ENCODE measurements around the gene ZFAND3.

ZFAND3 gene

GRCh38 chr6:37818536-37819176 is 871 bp upstream of the ZFAND3 start:
- H3F3A ChIP-seq (ENCODE audit: insufficient read depth, low read length), result no peaks in the 10 kb centered on the region
- H3K4me1 ChIP-seq (ENCODE audit: insufficient read depth, low read length, severe bottlenecking), result peaks cover 23% of the 10 kb centered on the region
- H3K27me3 ChIP-seq (ENCODE audit: insufficient read depth, low read length), result no peaks in the 10 kb centered on the region
- no peaks in the 10 kb centered on the region for H3K36me3 ChIP-seq (ENCODE audit: insufficient read depth, low read length)
- H3K9me3 ChIP-seq (ENCODE audit: low read length), result no peaks in the 10 kb centered on the region
- H4K20me1 ChIP-seq (ENCODE audit: insufficient read depth, low read length), result no peaks in the 10 kb centered on the region
- H3K9me2 ChIP-seq (ENCODE audit: low read depth, low read length), result no peaks in the 10 kb centered on the region
- peak overlapping the region; percentile 89 for H3K9ac ChIP-seq (ENCODE audit: low read length)
- peak overlapping the region; percentile 91 for H3K4me2 ChIP-seq (ENCODE audit: low read length)
- peak overlapping the region; percentile 86 for H3K4me3 ChIP-seq (ENCODE audit: low read depth, low read length, poor library complexity, severe bottlenecking)
- peak overlapping the region; percentile 59 for H3K27ac ChIP-seq (ENCODE audit: low read depth, low read length, poor library complexity, severe bottlenecking)
- peak overlapping the region; percentile 61 for H2AFZ ChIP-seq (ENCODE audit: low read length)
- H3K79me2 ChIP-seq (ENCODE audit: insufficient read depth, low read length), result peaks cover 8% of the 10 kb centered on the region
- no peak for TF ChIP-seq EZH2 (IDR thresholded peaks at IDR 0.05; ENCODE audit: borderline replicate concordance, low read length)
- TF ChIP-seq, protein P1, sequence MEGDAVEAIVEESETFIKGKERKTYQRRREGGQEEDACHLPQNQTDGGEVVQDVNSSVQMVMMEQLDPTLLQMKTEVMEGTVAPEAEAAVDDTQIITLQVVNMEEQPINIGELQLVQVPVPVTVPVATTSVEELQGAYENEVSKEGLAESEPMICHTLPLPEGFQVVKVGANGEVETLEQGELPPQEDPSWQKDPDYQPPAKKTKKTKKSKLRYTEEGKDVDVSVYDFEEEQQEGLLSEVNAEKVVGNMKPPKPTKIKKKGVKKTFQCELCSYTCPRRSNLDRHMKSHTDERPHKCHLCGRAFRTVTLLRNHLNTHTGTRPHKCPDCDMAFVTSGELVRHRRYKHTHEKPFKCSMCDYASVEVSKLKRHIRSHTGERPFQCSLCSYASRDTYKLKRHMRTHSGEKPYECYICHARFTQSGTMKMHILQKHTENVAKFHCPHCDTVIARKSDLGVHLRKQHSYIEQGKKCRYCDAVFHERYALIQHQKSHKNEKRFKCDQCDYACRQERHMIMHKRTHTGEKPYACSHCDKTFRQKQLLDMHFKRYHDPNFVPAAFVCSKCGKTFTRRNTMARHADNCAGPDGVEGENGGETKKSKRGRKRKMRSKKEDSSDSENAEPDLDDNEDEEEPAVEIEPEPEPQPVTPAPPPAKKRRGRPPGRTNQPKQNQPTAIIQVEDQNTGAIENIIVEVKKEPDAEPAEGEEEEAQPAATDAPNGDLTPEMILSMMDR (IDR thresholded peaks at IDR 0.05; ENCODE audit: low read length), result no peak

GRCh38 chr6:37819802-37820717 is 533 bp downstream of the ZFAND3 start:
- no peak overlapping the region for H2AFZ ChIP-seq (ENCODE audit: low read length)
- H3K27ac ChIP-seq (ENCODE audit: low read depth, low read length, poor library complexity, severe bottlenecking), result no peak overlapping the region

DNA sequence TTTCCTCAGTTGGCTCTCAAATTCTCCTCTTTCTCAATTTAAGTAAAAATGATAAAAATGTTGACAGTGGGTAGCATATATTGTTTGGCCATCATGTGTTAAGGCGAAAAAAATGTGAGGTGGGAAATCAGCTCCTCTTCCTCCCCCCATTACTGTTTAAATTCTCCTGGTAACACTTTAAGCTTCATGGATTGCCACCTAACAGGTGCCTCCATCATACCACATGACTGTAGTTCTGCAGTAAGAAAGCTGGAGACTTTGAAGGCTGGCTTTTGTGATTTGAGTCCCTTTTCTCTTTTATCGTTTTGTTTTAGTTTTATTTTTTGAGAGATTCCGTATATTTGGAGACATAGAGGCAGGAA is 1.2 kb downstream of the ZFAND3 start:
- Histone ChIP-seq H3K79me2 (ENCODE audit: insufficient read depth, low read length) (peaks cover 13% of the 10 kb centered on the region), H3K9me3 (ENCODE audit: low read length) (no peaks in the 10 kb centered on the region), H3K27me3 (ENCODE audit: insufficient read depth, low read length) (no peaks in the 10 kb centered on the region), H3K4me2 (ENCODE audit: low read length) (peak overlapping the region; percentile 96), H3K9ac (ENCODE audit: low read length) (peak overlapping the region; percentile 75), H2AFZ (ENCODE audit: low read length) (no peak overlapping the region), H4K20me1 (ENCODE audit: insufficient read depth, low read length) (no peaks in the 10 kb centered on the region; the same call in 1 of the 2 replicates), H3K9me2 (ENCODE audit: low read depth, low read length) (no peaks in the 10 kb centered on the region), H3K36me3 (ENCODE audit: insufficient read depth, low read length) (no peaks in the 10 kb centered on the region), H3K4me3 (ENCODE audit: low read depth, low read length, poor library complexity, severe bottlenecking) (peak overlapping the region; percentile 86), H3K4me1 (ENCODE audit: insufficient read depth, low read length, severe bottlenecking) (peaks cover 23% of the 10 kb centered on the region), H3K27ac (ENCODE audit: low read depth, low read length, poor library complexity, severe bottlenecking) (no peak overlapping the region), H3F3A (ENCODE audit: insufficient read depth, low read length) (no peaks in the 10 kb centered on the region; the same call in 1 of the 2 replicates)
- TF ChIP-seq, protein P1 (IDR thresholded peaks at IDR 0.05; ENCODE audit: low read length), result no peak
- no peak for TF ChIP-seq EZH2 (IDR thresholded peaks at IDR 0.05; ENCODE audit: borderline replicate concordance, low read length)

More at GRCh38 chr6:37819802-37820717, 533 bp downstream of the ZFAND3 start:
- H3K4me2 ChIP-seq (ENCODE audit: low read length), result peak overlapping the region; percentile 96
- H3K4me1 ChIP-seq (ENCODE audit: insufficient read depth, low read length, severe bottlenecking), result peaks cover 23% of the 10 kb centered on the region
- H3K9ac ChIP-seq (ENCODE audit: low read length), result peak overlapping the region; percentile 75
- H3K9me2 ChIP-seq (ENCODE audit: low read depth, low read length), result no peaks in the 10 kb centered on the region
- no peaks in the 10 kb centered on the region for H3K9me3 ChIP-seq (ENCODE audit: low read length)
- H3K4me3 ChIP-seq (ENCODE audit: low read depth, low read length, poor library complexity, severe bottlenecking), result peak overlapping the region; percentile 86
- TF ChIP-seq, protein P1 (IDR thresholded peaks at IDR 0.05; ENCODE audit: low read length), result no peak
- TF ChIP-seq EZH2 (IDR thresholded peaks at IDR 0.05; ENCODE audit: borderline replicate concordance, low read length), result no peak
- H3F3A ChIP-seq (ENCODE audit: insufficient read depth, low read length), result no peaks in the 10 kb centered on the region; the same call in 1 of the 2 replicates
- no peaks in the 10 kb centered on the region for H3K36me3 ChIP-seq (ENCODE audit: insufficient read depth, low read length)
- H3K27me3 ChIP-seq (ENCODE audit: insufficient read depth, low read length), result no peaks in the 10 kb centered on the region
- peaks cover 13% of the 10 kb centered on the region for H3K79me2 ChIP-seq (ENCODE audit: insufficient read depth, low read length)
- H4K20me1 ChIP-seq (ENCODE audit: insufficient read depth, low read length), result no peaks in the 10 kb centered on the region; the same call in 1 of the 2 replicates

Data from OCI-LY1 (cell line).